HL-60/S4 treated with phorbol 12-myristate 13-acetate at 8.2 ng/mL for 4 days and 3 days (cell line): Measurements from ENCODE around the gene B9D1.

ENCODE experiments used
- in situ Hi-C: fragments of 300-500 bp; cut with MboI; formaldehyde crosslinking; loops from 2 replicates; pipeline ENCODE4 v1.15.0; 2022; ENCODE audit warnings: low sequenced_read_pairs

Gene B9D1

DNA sequence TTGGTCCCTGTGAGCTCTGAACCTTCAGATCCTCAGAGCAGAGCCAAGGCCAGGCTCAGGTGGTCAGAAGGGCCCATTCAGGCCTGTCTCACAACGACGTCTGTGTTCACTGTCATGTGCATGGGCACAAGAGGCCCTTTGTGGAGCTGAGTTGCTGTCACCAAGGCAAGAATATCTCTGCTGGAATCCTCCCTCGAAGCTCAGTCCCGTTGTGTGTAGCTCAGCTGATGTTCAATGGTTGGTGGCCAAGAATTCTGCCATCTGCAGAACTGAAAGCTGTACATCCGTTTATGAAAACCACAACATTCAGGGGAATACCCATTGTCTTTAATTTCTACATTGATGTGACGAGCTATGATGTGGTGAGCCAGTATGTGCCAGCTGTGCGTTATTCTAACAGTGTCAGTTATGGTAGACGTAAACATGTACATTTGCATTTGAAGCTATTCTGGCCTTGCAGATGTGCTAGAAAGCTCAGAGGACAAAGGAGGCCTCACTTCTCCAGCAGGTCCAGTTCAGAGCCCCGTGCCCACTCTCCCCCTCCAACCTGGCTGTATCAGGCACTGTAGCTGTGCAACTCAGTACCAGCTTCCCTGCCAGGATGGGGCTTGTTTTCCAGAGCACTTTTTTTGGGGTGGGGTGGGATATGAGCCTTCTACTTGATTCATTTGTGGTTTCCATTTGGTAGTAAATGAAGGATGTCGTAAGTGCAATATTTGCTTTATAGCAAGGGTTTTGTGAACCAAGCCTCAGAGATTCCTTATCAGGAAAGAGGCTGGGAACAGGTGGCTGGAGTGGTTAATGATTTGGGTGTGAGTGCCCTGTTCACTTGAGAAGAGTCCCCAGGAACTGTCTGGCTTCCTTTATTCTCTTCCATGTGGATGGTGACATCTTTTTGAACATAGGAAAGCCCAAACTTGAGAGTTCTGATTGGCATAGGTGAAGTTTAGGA is 56.1 kb downstream of the B9D1 start:
- in situ Hi-C loops, result no loop called here

DNA sequence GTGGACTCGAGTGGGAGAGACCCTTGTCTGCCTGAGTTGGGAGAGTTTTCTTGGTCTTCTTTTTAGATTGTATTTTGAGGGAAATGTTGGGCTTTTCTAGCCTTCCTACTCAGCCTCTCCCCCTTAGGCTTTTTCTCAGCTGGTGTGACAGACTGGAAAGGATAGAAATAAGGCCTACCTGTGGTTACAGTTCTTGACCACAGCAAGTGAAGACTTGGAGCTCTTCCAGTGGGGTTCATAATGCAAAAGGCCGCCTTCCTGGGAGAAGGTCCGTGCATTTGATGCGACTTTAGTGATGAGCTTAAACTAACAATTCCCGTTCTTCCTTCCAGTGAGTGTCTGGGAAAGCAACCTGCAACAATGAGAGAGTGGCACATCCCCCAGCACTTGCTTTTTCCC is 56.8 kb downstream of the B9D1 start:
- in situ Hi-C loops, result no loop called here

DNA sequence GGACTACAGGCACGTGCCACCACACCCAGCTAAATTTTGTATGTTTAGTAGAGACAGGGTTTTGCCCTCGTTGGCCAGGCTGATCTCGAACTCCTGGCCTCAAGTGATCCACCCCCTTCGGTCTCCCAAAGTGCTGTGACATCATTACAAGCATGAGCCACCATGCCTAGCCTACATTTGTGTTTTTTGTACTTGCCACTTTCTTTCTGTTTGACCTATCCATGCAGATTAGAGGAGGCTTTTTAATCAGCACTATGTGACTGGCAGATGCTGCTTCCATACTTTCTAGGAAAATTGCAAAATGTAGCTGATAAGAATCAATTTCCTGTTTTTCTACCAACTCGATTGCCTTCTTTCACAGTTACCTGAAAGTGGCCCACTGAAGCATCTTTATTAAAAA is 57.3 kb downstream of the B9D1 start:
- in situ Hi-C loops, result no loop called here

DNA sequence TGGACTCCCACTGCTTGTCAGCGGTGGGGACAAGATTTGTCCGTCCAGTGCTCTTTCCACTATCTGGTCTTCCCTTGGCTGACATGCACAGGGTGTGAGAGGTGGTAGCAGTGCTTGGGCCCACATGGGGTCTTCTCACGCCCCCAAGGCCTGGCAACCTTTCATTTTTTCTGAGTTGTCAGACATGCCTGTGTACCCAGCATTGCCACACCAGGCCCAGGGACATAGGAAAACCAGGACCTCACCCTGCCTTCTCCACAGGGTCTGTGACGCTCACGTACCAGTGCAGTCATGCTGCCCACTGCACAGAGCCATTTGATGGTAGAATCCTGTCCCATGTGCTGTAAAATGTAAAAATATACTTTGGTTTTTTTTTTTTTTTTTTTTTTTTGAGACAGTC is 57.8 kb downstream of the B9D1 start:
- in situ Hi-C loops, result no loop called here

DNA sequence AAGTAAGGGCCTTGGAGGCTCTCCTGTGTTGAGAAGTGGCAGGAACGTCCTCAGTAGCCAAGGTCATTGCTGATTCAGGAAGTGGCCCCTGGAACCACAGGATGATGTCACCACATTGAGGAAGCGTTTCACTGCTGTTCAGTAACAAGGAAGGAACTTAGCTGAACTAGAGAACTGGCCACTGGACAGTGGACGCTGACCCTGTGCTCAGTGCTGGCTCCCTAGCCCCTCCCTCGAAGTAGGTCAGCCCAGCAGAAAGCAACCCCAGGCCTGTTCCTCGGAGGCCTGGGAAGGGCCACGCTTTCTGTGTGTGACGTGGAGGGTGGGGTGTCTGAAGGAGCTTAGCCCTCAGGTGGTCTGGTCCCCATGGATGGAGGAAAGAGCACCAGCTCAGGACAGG is 58.3 kb downstream of the B9D1 start:
- in situ Hi-C loops, result no loop called here

DNA sequence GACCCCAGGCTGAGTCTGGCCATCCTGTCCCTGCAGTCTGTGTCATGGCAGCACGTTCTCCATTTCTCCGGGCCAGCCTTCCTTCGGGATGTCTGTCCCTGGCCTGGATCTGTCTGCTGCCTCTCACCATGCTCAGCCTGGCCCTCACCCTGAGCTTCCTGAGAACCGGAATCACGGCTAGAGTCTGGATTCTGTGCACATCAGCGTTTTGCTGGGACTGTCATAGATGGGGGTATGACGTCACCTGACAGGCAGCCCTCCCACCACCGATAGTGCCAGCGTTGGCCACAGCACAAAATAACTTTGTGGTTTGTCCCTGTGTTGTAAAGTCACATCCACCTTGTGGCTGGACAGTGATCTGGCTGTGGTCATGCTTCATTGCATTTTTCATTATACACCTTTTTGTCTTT is 59.2 kb downstream of the B9D1 start:
- in situ Hi-C loops, result no loop called here

DNA sequence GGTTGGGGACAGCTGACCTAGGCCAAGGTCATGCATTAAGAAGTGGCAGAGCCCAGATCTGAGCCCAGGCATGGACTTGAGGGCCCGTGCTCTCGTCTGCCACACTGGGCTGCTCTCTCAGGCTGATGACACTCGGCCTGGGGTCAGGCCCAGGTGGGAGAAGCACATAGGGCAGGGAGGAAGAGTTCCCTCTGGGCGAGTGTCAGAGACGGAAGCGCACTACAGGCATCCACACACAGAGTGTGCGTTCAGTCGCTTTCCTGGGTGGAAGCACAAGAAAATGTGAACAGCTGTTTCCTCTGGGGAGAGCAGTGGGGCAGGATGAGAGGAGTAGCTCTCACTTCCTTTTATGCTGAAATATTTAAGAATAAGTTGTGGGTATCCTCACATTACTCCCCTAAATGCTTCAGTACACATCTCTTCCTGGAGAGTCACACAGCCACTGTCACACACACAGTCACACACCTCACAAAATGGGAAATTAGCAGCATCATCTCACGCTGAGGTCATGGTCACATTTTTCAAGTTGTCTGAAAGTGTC is 59.7 kb downstream of the B9D1 start:
- in situ Hi-C loops, result no loop called here

DNA sequence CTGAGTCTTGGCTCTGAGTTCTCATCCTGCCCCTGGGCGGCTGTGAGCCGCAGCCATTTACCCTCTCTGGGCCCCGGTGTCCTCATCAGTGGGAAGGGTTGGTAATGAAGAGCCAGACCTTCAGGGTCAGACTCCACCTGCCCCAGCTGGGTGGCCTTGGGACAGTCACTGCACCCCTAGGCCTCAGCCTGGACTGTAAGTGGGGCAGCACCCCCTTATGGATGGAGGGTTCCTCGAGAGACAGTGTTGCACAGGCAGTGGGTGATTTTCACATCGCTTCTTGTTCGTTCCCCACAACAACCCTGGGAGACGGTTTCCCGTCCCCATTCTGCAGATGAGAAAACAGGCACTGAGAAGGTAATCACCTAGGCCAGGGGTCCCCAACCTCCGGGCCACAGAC is 60.5 kb downstream of the B9D1 start:
- in situ Hi-C loops, result no loop called here

DNA sequence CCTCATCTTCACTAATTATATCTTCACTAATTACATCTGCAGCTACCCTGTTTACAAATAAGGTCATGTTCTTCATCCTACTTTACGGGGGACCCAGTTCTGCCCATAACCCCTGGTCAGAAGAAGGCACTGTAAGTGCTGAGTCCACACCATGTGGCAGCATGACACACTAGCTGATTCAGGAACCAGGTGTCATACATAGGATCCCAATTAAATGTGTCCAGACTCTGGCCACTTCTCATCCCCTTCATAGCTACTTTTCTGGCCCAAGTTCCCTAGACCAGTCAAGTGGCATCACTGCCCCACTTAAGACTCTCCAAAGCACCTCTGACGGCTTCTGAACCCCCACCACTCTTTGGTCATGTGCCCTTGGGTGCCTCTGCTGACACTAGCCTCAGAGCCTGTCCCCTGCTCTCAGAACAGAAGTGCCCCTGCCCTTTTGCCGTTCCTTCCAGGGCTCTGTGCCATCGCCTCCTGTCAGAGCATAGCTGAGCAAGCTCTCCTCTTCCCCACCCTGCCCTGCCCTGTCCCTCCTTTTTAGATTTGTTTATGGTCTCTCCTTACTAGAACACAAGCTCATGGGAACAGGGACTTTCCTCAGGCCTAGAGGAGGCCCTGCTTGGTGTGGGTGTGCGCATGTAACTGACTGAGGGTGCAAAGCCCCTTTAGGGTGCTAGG is 61.1 kb downstream of the B9D1 start:
- in situ Hi-C loops, result no loop called here

DNA sequence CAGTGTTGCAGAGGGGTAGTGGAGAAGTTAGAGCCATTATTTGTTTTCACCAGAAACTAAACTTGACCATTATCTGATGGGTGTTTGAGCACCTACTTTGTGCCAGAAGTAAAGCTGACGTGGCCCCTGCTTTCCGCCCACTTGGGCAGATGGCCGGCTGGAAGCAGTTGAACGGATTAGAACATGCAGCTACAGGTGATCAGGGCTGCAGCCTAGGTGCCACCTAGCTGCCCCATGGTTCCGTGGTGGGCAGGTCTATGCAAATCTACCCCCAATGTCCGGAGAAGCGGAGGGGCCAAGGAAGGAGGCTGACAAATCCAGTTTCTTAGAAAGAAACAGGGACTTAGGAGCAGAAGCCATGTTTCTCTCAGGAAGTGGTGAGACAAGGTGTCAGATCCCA is 62.7 kb downstream of the B9D1 start:
- in situ Hi-C loops, result no loop called here

DNA sequence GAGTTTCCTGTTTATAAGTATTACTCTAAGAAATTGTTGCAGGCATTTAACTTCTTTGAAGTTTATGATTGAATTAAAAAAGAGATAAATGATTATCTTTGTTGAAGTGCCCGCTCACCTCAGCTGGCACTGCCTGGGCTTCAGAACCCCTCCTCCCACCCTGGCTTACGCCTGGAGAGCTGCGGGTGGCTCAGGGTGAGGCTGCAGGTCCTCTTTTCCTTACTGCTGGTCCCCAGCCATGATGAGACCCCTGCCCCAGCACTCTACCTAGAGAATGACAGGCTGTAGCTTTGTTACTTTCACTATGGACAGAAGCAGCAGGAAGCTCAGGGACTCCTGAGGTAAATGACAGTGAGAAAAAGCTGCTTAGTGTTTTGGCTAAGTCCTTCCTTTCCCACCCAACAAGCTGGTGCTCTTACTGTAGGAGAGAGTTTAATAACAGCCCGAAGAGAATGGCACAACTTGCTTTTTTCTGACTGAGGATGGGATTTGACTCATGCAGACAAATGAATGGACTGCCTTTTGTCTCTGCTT is 63.2 kb downstream of the B9D1 start:
- in situ Hi-C loops, result no loop called here

DNA sequence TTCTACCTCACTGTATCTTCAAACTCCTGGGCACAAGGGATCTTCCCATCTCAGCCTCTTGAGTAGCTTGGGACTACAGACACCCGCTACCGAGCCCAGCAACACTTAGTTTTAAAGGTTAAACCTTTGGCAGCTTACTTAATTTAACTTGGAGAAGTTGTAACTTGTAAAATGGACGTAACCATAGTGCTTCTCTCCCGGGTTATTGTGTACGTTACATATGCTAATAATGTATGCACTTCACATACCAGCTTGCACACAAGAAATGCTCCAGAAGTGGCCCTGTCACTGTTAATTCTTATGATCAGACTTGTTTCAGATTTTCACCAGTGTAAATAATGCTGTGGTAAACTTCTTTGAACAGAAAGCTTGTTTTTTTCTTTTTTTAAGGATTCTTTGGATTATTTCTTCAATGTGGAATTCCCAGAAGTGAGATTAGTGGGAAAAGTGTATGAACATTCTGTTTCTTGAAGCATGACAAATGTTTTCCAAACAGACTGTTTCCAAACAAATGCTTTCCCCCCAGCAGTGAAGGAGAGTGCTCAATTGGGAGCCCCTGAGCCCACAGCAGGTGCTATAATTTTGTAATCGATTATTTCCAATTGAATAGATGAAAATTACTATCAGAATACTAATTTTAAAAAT is 63.8 kb downstream of the B9D1 start:
- in situ Hi-C loops, result no loop called here

DNA sequence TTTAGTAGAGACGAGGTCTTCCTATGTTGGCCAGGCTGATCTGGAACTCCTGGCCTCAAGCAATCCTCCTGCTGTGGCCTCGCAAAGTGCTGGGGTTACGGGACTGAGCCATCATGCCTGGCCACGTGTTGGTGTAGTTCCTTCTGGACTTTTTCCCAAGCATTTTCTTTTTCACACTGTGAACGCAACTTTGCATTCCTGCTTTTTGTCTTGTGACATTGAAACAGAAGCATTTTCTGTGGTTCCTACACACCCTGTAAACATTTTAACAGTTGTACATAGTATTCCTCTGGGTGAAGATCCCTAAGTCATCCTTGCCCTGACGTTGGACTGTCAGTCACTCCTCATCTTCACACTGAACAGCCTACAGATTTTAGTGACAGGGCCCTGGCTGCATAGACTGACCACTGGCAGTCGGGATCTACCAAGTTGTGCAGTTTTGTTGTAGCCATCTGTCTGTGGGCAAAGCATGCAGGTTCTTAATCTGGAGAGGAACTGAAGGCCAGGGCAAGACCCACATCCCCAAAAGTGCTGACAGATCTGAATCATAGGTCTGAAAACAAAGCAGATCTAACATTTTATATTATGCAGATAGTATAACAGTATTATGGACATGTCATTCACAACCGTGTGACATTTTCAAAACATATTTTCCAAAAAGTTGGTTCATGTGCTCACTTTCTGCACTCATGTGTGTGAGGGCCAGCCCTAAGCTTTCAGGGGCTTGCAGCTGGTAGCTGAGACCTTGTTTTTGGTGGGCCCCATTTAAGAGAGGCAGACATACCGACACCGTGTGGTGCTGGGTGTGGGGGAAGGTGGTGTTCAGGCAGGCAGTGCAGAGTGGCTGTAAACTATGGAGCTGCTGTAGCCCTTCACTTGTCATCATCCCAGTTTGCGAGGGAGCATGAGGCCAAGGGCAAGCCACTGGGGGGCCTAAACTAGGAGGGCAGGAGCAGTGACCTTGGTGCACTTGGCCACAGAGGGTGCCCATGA is 65.4 kb downstream of the B9D1 start:
- in situ Hi-C loops, result no loop called here

DNA sequence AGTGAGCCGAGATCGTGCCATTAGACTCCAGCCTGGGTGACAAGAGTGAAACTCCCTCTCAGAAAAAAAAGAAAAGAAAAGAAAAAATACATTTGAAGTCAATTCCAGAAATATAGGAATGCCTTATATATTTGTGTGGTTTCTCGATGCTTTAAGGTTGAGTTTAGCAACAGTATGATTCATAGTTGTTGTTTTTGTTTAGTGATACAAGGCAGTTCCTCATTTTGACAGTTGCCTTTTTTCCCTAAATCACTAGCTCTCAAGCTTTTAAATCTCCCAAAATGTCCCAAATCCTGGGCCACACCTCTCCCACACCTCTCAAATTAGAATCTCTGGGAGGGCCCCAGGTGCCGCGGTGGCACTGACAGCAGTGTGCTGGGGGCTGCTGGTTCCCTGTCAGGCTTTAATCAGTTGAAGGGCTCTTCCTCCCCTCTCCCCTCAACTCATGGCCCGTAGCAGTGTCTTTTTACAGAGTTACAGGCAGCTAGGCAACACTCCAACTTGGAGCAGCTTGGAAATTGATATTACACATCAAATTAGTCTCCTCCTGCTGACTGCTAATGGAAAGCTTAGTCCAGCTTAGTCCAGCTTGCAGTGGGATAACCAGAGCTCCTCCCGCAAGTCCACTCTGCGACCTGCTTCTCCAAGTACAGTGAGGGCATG is 66.9 kb downstream of the B9D1 start:
- in situ Hi-C loops, result no loop called here

DNA sequence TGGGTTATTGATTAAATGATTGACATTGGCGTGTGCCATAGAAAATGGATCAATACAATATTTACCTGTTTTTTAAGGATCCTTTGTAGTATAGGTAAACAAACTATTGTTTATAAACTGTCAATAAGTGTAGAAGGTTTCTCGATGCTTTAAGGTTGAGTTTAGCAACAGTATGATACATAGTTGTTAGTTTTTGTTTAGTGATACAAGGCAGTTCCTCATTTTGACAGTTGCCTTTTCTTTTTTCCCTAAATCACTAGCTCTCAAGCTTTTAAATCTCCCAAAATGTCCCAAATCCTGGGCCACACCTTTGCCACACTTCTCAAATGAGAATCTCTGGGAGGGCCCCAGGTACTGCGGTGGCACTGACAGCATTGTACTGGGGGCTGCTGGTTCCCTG is 68.1 kb downstream of the B9D1 start:
- in situ Hi-C loops, result no loop called here
